Stomach (tissue), 4 donors: ENCODE results near the gene CSRNP2.

Experiments used
- POLR2AphosphoS5 ChIP-seq, 3 donors: sonication (generic); formaldehyde crosslinking; IDR thresholded peaks; one replicate each; pipeline ENCODE4 v1.6.1; 2016; ENCODE audit warnings: antibody characterized with exemption in 3 of 3
- TF ChIP-seq, protein P1 (sequence below), 7 experiments: fragments of 450-650 bp in 4 of 7; fragments of 200-600 bp in 3 of 7; sonication (generic) in 3 of 7; IDR thresholded peaks; one replicate each; pipeline ENCODE4 v1.5.1; 2016 to 2019; ENCODE audit warnings: antibody characterized with exemption in 7 of 7, control low read depth in 2 of 7, mild to moderate bottlenecking in 1 of 7

- TF ChIP-seq POLR2AphosphoS5 (IDR thresholded peaks at IDR 0.05): no peak
- TF ChIP-seq, protein P1, sequence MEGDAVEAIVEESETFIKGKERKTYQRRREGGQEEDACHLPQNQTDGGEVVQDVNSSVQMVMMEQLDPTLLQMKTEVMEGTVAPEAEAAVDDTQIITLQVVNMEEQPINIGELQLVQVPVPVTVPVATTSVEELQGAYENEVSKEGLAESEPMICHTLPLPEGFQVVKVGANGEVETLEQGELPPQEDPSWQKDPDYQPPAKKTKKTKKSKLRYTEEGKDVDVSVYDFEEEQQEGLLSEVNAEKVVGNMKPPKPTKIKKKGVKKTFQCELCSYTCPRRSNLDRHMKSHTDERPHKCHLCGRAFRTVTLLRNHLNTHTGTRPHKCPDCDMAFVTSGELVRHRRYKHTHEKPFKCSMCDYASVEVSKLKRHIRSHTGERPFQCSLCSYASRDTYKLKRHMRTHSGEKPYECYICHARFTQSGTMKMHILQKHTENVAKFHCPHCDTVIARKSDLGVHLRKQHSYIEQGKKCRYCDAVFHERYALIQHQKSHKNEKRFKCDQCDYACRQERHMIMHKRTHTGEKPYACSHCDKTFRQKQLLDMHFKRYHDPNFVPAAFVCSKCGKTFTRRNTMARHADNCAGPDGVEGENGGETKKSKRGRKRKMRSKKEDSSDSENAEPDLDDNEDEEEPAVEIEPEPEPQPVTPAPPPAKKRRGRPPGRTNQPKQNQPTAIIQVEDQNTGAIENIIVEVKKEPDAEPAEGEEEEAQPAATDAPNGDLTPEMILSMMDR (IDR thresholded peaks at IDR 0.05): no peak
Observed at GRCh38 chr12:51082561-51083125, 753 bp downstream of the CSRNP2 start.
